Stomach (tissue), 4 donors: ENCODE results near the gene DCLRE1B.

Experiments used
- EP300 ChIP-seq: sonication (generic); formaldehyde crosslinking; IDR thresholded peaks from one replicate; pipeline ENCODE4 v1.6.1; 2017; ENCODE audit warnings: antibody characterized with exemption
- POLR2AphosphoS5 ChIP-seq, 3 donors: sonication (generic); formaldehyde crosslinking; IDR thresholded peaks; one replicate each; pipeline ENCODE4 v1.6.1; 2016; ENCODE audit warnings: antibody characterized with exemption in 3 of 3

- TF ChIP-seq EP300 (no peak), POLR2AphosphoS5 (IDR thresholded peaks at IDR 0.05) (no peak)
Observed at GRCh38 chr1:113901191-113901590, 3.9 kb upstream of the DCLRE1B start.
